Lung (tissue), 12 donors: ENCODE results near the gene FRYL. TPM values are rescaled to one million over a fixed set of nuclear protein-coding genes. Genes with fewer than 3 reads are reported as not detected.

Experiments used
- ATAC-seq: fragments of 200-7000 bp; cut with Tn5 transposase; one replicate; pipeline ENCODE4 v1.9.1; 2020; ENCODE audit warnings: moderate number of reproducible peaks; ENCODE audit not compliant: insufficient read depth, low FRiP score
- DNase-seq, 3 donors: peaks; one replicate each; pipeline ENCODE4 v3.0.0-alpha.2; 2013 to 2017
- H3K27ac ChIP-seq, 2 donors: one replicate each; pipeline ENCODE4 v1.5.1; 2013; ENCODE audit warnings: mild to moderate bottlenecking in 2 of 2, moderate library complexity in 2 of 2, control low read depth in 1 of 2, inconsistent platforms in 1 of 2, low read depth in 1 of 2, low read length in 1 of 2
- H3K27me3 ChIP-seq, 3 donors: one replicate each; pipeline ENCODE4 v1.5.1; 2013; ENCODE audit warnings: low read length in 2 of 3; ENCODE audit not compliant: control insufficient read depth in 3 of 3, insufficient read depth in 3 of 3
- H3K36me3 ChIP-seq, 4 donors: one replicate each; pipeline ENCODE4 v1.5.1; 2013; ENCODE audit warnings: low read length in 4 of 4, mild to moderate bottlenecking in 1 of 4, moderate library complexity in 1 of 4; ENCODE audit not compliant: control insufficient read depth in 4 of 4, insufficient read depth in 4 of 4
- H3K4me1 ChIP-seq, 5 donors: one replicate each; pipeline ENCODE4 v1.5.1; 2013; ENCODE audit warnings: low read length in 5 of 5, mild to moderate bottlenecking in 2 of 5, moderate library complexity in 1 of 5; ENCODE audit not compliant: control insufficient read depth in 5 of 5, insufficient read depth in 5 of 5
- H3K4me3 ChIP-seq: one replicate; pipeline ENCODE4 v1.5.1; 2013; ENCODE audit warnings: mild to moderate bottlenecking, control low read depth, moderate library complexity
- H3K9ac ChIP-seq, 2 donors: one replicate each; pipeline ENCODE4 v1.5.1; 2013; ENCODE audit warnings: low read length in 2 of 2, control low read depth in 1 of 2; ENCODE audit not compliant: insufficient read depth in 1 of 2
- H3K9me3 ChIP-seq, 4 donors: one replicate each; pipeline ENCODE4 v1.5.1; 2013; ENCODE audit warnings: low read length in 3 of 4, mild to moderate bottlenecking in 1 of 4, moderate library complexity in 1 of 4; ENCODE audit not compliant: control insufficient read depth in 4 of 4, insufficient read depth in 3 of 4
- CTCF ChIP-seq: IDR thresholded peaks from 2 replicates; pipeline ENCODE4 v1.5.1; 2012; ENCODE audit warnings: mild to moderate bottlenecking; ENCODE audit errors: control extremely low read depth, extremely low read depth
- WGBS, 2 donors: extraction: QIAGEN DNeasy Blood & Tissue Kit; methylation state at CpG; one replicate each; pipeline ENCODE4 v1.1.7; 2013; 5-methylcytosine and 5-hydroxymethylcytosine counted together
- polyA plus RNA-seq, 2 donors: library from polyadenylated mRNA; stranded (reverse); fragments of 200-250 nt; gene quantifications; one replicate each; pipeline ENCODE4 v1.2.1, GENCODE V29; 2013
- total RNA-seq, 2 donors: library from RNA; depleted of rRNA in 1 of 2; stranded (reverse); fragments of >200 nt in 1 of 2; gene quantifications; one replicate each; pipeline ENCODE4 v1.2.1, GENCODE V29; 2014 to 2021
- donor health status: control.
- donor health status: control.
- donor health status: Bipolar disorder and iron deficiency.
- donor health status: healthy.
- donor health status: DM: yes; HTN: yes; CAD: no.

FRYL gene
- total and polyA plus RNA-seq, 4 donors, result 12.6 to 188 (median 31.7) TPM

GRCh38 chr4:48633657-48634056, 146.4 kb downstream of the FRYL start:
- Histone ChIP-seq H3K27ac (no peak overlapping the region), H3K9ac (no peak overlapping the region), H3K9me3 (no peaks in the 10 kb centered on the region), H3K4me3 (no peak overlapping the region), H3K27me3 (no peaks in the 10 kb centered on the region), H3K4me1 (peaks cover 0 to 8% (median 3%) of the 10 kb centered on the region in 5 donors), H3K36me3 (no peaks in the 10 kb centered on the region)
- WGBS, 2 donors, result 98% methylated on average over 1 of the region's 1 CpG
- DNase-seq, result no peak
- no peak for ATAC-seq
- no peak for TF ChIP-seq CTCF

GRCh38 chr4:48629458-48629857, 150.6 kb downstream of the FRYL start:
- TF ChIP-seq CTCF, result no peak
- ATAC-seq (no peak), DNase-seq (no peak)
- Histone ChIP-seq H3K27ac (no peak overlapping the region), H3K4me3 (no peak overlapping the region), H3K4me1 (peaks cover 0 to 2% (median 0%) of the 10 kb centered on the region in 5 donors), H3K9ac (no peak overlapping the region), H3K9me3 (no peaks in the 10 kb centered on the region), H3K27me3 (no peaks in the 10 kb centered on the region), H3K36me3 (peaks cover 0 to 2% (median 0%) of the 10 kb centered on the region in 4 donors)
- 73 to 76% methylated on average over 2 of the region's 2 CpGs for WGBS, 2 donors

GRCh38 chr4:48623182-48623780, 156.8 kb downstream of the FRYL start:
- Histone ChIP-seq H3K4me1 (peaks cover 0 to 10% (median 0%) of the 10 kb centered on the region in 5 donors), H3K27me3 (no peaks in the 10 kb centered on the region), H3K9ac (no peak overlapping the region), H3K9me3 (no peaks in the 10 kb centered on the region), H3K4me3 (no peak overlapping the region), H3K36me3 (peaks cover 0 to 5% (median 1%) of the 10 kb centered on the region in 4 donors), H3K27ac (no peak overlapping the region)
- no peak for TF ChIP-seq CTCF
- DNase-seq (no peak), ATAC-seq (no peak)
- 77 to 93% methylated on average over 5 of the region's 5 CpGs for WGBS, 2 donors

DNA sequence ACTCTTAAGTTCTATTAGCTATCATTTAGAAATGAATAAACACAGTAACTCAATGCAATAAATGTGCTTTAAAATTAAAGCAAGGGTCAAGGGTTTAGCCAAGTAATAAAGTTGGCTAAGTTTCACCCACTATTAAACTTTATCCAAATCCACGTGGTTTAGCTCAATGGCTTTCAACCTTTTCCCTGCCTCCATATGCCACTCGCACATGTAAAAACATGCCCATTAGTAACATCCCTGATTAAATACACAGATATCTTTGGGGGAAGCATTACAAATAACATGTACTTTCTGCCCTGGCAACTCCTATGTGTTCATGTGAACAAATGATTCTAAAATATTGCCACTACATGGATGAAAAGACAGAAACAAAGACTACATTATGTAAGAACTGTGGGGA, 159.2 kb downstream of the FRYL start:
- ATAC-seq, result no peak
- Histone ChIP-seq H3K27me3 (no peaks in the 10 kb centered on the region), H3K4me3 (no peak overlapping the region), H3K9ac (no peak overlapping the region), H3K9me3 (no peaks in the 10 kb centered on the region), H3K27ac (no peak overlapping the region), H3K4me1 (peaks cover 0 to 10% (median 0%) of the 10 kb centered on the region in 5 donors), H3K36me3 (peaks cover 3 to 7% (median 5%) of the 10 kb centered on the region in 4 donors)
- DNase-seq, result no peak
- no peak for TF ChIP-seq CTCF
- WGBS, 2 donors, result 86 to 94% methylated on average over 2 of the region's 2 CpGs
